GM21447 (cell line): Measurements from ENCODE around the gene PRKN.

Experiments used
- ATAC-seq: cut with Tn5 transposase; IDR thresholded peaks from one replicate; pipeline ENCODE4 v1.9.1; 2021; ENCODE audit not compliant: unreplicated experiment

The PRKN gene

GRCh38 chr6:161749576-161749975 is 978.0 kb downstream of the PRKN start:
- ATAC-seq, result no peak

- ATAC-seq, result no peak
Measured at GRCh38 chr6:161748535-161749416, 978.8 kb downstream of the PRKN start.

- no peak for ATAC-seq
Measured at GRCh38 chr6:161747506-161747905, 980.1 kb downstream of the PRKN start.

GRCh38 chr6:161745594-161746141 is 981.9 kb downstream of the PRKN start:
- no peak for ATAC-seq

GRCh38 chr6:161745128-161745527 is 982.4 kb downstream of the PRKN start:
- ATAC-seq, result no peak

GRCh38 chr6:161744211-161745067 is 983.1 kb downstream of the PRKN start:
- ATAC-seq, result no peak

- ATAC-seq, result no peak
Measured at GRCh38 chr6:161743509-161744178, 983.9 kb downstream of the PRKN start.

- no peak for ATAC-seq
Measured at GRCh38 chr6:161740486-161740885, 987.1 kb downstream of the PRKN start.

- no peak for ATAC-seq
Measured at GRCh38 chr6:161736781-161737292, 990.7 kb downstream of the PRKN start.

GRCh38 chr6:161736326-161736725 is 991.2 kb downstream of the PRKN start:
- ATAC-seq, result no peak

- ATAC-seq, result no peak
Measured at GRCh38 chr6:161732594-161732993, 995.0 kb downstream of the PRKN start.

GRCh38 chr6:161727083-161727833 is 1000.3 kb downstream of the PRKN start:
- no peak for ATAC-seq

- ATAC-seq, result no peak
Measured at GRCh38 chr6:161722394-161722793, 1005.2 kb downstream of the PRKN start.

GRCh38 chr6:161721511-161721910 is 1006.1 kb downstream of the PRKN start:
- ATAC-seq, result no peak

- ATAC-seq, result no peak
Measured at GRCh38 chr6:161716176-161716575, 1011.4 kb downstream of the PRKN start.

GRCh38 chr6:161711938-161712337 is 1015.6 kb downstream of the PRKN start:
- no peak for ATAC-seq

- ATAC-seq, result no peak
Measured at GRCh38 chr6:161711515-161711914, 1016.1 kb downstream of the PRKN start.

GRCh38 chr6:161710698-161711097 is 1016.9 kb downstream of the PRKN start:
- ATAC-seq, result no peak

- ATAC-seq, result no peak
Measured at GRCh38 chr6:161701056-161701455, 1026.5 kb downstream of the PRKN start.

GRCh38 chr6:161696801-161697200 is 1030.8 kb downstream of the PRKN start:
- ATAC-seq, result no peak
